Hepatocyte (in vitro differentiated cells): Measurements from ENCODE around the gene KIF9. TPM values are rescaled to one million over a fixed set of nuclear protein-coding genes. Genes with fewer than 3 reads are reported as not detected.

Source experiments
- DNase-seq: peaks from one replicate; pipeline ENCODE4 v3.0.0-alpha.2; 2016; ENCODE audit warnings: low spot score
- H2AFZ ChIP-seq: fragments of 200-600 bp; sonication (generic); 2 replicates; pipeline ENCODE4 v1.6.0; 2016; ENCODE audit warnings: antibody characterized with exemption, mild to moderate bottlenecking
- H3K27ac ChIP-seq: fragments of 200-600 bp; sonication (generic); 2 replicates; pipeline ENCODE4 v1.5.1; 2016; ENCODE audit warnings: mild to moderate bottlenecking
- H3K27me3 ChIP-seq: fragments of 200-600 bp; sonication (generic); 2 replicates; pipeline ENCODE4 v1.6.1; 2016
- H3K36me3 ChIP-seq: fragments of 200-600 bp; sonication (generic); replicated peaks from 2 replicates; pipeline ENCODE4 v1.5.1; 2016; ENCODE audit warnings: low read depth; ENCODE audit not compliant: insufficient read depth
- H3K4me1 ChIP-seq: fragments of 200-600 bp; sonication (generic); 2 replicates; pipeline ENCODE4 v1.5.1; 2016; ENCODE audit warnings: mild to moderate bottlenecking, moderate library complexity; ENCODE audit not compliant: insufficient read depth
- H3K4me2 ChIP-seq: fragments of 200-600 bp; sonication (generic); 2 replicates; pipeline ENCODE4 v1.6.0; 2016
- H3K4me3 ChIP-seq: fragments of 200-600 bp; sonication (generic); 2 replicates; pipeline ENCODE4 v1.5.1; 2016; ENCODE audit warnings: mild to moderate bottlenecking
- H3K79me2 ChIP-seq: fragments of 200-600 bp; sonication (generic); 2 replicates; pipeline ENCODE4 v1.6.0; 2017; ENCODE audit warnings: mild to moderate bottlenecking
- H3K9me2 ChIP-seq: fragments of 200-600 bp; sonication (generic); replicated peaks from 2 replicates; pipeline ENCODE4 v1.6.0; 2017; ENCODE audit warnings: mild to moderate bottlenecking; ENCODE audit not compliant: insufficient read depth
- H3K9me3 ChIP-seq: fragments of 200-600 bp; sonication (generic); 2 replicates; pipeline ENCODE4 v1.5.1; 2016; ENCODE audit warnings: low read depth, mild to moderate bottlenecking
- H4K20me1 ChIP-seq: fragments of 200-600 bp; sonication (generic); 2 replicates; pipeline ENCODE4 v1.6.0; 2016; ENCODE audit warnings: mild to moderate bottlenecking; ENCODE audit not compliant: insufficient read depth, poor library complexity, severe bottlenecking
- EZH2 ChIP-seq: fragments of 200-600 bp; sonication (generic); IDR thresholded peaks from 2 replicates; pipeline ENCODE4 v1.6.1; 2016; ENCODE audit warnings: antibody characterized with exemption, mild to moderate bottlenecking, borderline replicate concordance
- EZH2phosphoT487 ChIP-seq: fragments of 200-600 bp; sonication (generic); IDR thresholded peaks from one replicate; pipeline ENCODE4 v1.6.1; 2018; ENCODE audit warnings: antibody characterized with exemption, mild to moderate bottlenecking, low read depth, moderate library complexity; ENCODE audit not compliant: unreplicated experiment, severe bottlenecking
- WGBS: methylation state at CpG from one replicate; pipeline ENCODE4 v1.1.6; 2016; ENCODE audit warnings: low lambda C conversion rate; ENCODE audit errors: missing lambda C conversion rate; 5-methylcytosine and 5-hydroxymethylcytosine counted together
- polyA plus RNA-seq: library from polyadenylated mRNA; unstranded; fragments of >200 nt; fragmentation: Nextera tagmentation; extraction: Ambion mirVana; gene quantifications from 2 replicates; pipeline ENCODE4 v1.2.1, GENCODE V29; 2016
- total RNA-seq: library from RNA; depleted of rRNA; stranded (reverse); fragments of >200 nt; gene quantifications from 2 replicates; pipeline ENCODE4 v1.2.3, GENCODE V29; 2014
- TF ChIP-seq, protein P1 (sequence below): fragments of 200-600 bp; sonication (generic); IDR thresholded peaks from 2 replicates; pipeline ENCODE4 v1.5.1; 2016; ENCODE audit warnings: antibody characterized with exemption, mild to moderate bottlenecking; ENCODE audit not compliant: poor library complexity

Gene KIF9
- total and polyA plus RNA-seq, 2 experiments from 2014 or later = 4.2 to 5.3 TPM

DNA sequence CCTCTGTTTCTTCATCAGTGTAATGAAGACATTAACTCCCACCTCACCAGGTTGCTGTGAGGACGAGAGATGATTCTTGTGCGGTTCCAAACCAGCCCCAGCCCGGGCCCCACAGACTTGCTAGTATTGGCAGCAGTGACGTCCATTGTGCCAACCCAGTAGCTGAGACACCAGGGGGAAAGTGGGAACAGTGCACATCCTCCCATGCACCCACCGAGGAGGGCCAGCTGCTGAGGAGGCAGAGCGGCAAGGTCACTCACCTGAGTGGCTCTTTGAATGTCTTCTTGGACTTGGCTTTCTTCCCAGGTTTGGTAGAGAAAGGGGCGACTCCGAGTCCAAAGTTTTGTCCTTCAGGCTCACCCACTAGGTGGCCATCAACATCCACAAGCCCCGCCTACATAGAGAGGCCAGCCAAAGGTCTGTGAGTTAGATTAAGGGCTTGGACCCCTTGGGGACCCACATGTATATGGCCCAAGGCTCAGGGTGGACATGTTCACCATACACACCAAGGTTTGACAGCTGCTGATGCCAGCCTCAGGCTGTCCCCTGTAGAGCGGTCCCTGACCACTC, 38.0 kb downstream of the KIF9 start:
- Histone ChIP-seq H4K20me1 (no peaks in the 10 kb centered on the region), H3K79me2 (no peaks in the 10 kb centered on the region), H3K36me3 (no peaks in the 10 kb centered on the region), H2AFZ (no peak overlapping the region), H3K27ac (no peak overlapping the region), H3K27me3 (no peaks in the 10 kb centered on the region), H3K9me3 (no peaks in the 10 kb centered on the region), H3K9me2 (no peaks in the 10 kb centered on the region), H3K4me1 (no peaks in the 10 kb centered on the region), H3K4me2 (no peak overlapping the region), H3K4me3 (no peak overlapping the region)
- no peak for DNase-seq
- TF ChIP-seq EZH2phosphoT487 = no peak
- TF ChIP-seq, protein P1, sequence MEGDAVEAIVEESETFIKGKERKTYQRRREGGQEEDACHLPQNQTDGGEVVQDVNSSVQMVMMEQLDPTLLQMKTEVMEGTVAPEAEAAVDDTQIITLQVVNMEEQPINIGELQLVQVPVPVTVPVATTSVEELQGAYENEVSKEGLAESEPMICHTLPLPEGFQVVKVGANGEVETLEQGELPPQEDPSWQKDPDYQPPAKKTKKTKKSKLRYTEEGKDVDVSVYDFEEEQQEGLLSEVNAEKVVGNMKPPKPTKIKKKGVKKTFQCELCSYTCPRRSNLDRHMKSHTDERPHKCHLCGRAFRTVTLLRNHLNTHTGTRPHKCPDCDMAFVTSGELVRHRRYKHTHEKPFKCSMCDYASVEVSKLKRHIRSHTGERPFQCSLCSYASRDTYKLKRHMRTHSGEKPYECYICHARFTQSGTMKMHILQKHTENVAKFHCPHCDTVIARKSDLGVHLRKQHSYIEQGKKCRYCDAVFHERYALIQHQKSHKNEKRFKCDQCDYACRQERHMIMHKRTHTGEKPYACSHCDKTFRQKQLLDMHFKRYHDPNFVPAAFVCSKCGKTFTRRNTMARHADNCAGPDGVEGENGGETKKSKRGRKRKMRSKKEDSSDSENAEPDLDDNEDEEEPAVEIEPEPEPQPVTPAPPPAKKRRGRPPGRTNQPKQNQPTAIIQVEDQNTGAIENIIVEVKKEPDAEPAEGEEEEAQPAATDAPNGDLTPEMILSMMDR = no peak
- TF ChIP-seq EZH2 = no peak
- 92% methylated on average over 10 of the region's 10 CpGs for WGBS

DNA sequence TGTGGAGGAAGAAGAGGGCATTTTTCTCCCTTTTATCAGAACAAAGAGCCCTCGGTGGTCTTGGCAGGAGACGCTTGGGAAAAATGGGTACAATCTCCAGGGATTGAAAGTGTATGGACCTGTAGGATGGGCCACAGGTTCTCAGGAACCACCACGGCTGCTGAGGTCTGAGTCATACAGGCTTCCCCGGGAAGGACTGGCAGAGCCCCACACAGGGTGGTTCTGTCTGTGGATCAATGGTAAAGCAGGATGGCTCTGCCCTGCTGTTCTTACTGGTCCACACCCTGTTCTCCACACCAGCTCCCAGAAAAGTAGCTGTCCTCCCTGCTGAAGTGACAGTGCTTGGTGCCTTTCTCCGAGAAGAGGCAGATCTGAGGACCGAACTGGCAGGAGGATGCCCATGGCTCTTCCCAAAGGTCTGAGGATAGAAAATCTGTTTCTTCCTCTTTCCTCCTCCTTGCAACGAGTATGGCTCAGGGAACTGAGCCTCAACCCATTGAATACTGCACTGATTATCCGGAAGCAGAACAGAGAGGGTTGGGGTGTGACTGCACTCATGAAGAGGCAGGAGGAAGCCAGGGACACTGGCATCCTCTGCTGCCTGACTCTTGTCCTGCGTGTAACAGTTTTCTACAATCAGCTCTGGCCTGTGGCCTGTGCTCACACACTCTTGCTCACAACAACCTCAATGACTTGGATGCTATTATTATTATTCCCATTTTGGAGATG, 39.0 kb downstream of the KIF9 start:
- Histone ChIP-seq H2AFZ (no peak overlapping the region), H3K79me2 (no peaks in the 10 kb centered on the region), H4K20me1 (no peaks in the 10 kb centered on the region), H3K9me2 (no peaks in the 10 kb centered on the region), H3K4me3 (no peak overlapping the region), H3K4me2 (no peak overlapping the region), H3K36me3 (no peaks in the 10 kb centered on the region), H3K27me3 (no peaks in the 10 kb centered on the region), H3K27ac (no peak overlapping the region), H3K4me1 (no peaks in the 10 kb centered on the region), H3K9me3 (no peaks in the 10 kb centered on the region)
- TF ChIP-seq EZH2 (no peak), EZH2phosphoT487 (no peak)
- TF ChIP-seq, protein P1 = no peak
- DNase-seq = no peak
- WGBS = 87% methylated on average over 9 of the region's 9 CpGs

DNA sequence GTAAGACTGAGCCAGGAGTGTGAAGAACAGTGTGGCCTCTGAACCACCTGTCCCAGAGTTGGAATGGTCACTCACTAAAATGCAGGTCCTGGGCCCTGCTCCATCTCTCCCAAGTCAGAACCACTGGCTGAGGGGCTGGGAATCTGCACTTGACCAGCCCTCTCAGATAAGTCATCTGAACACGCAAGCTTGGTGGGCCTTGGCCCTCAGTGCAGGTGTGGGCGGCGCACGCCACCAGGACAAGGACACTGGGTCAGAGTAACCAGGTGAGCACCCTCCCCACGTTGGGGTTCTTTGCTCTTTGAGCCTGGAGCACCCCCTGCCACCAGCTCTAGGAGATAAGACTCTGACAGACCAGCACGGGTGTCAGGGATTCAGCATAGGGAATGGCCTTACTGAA, 42.7 kb downstream of the KIF9 start:
- no peak for DNase-seq
- Histone ChIP-seq H3K4me3 (no peak overlapping the region), H4K20me1 (no peaks in the 10 kb centered on the region), H2AFZ (no peak overlapping the region), H3K4me2 (no peak overlapping the region), H3K9me3 (no peaks in the 10 kb centered on the region), H3K27ac (no peak overlapping the region), H3K9me2 (no peaks in the 10 kb centered on the region), H3K4me1 (peaks cover 4% of the 10 kb centered on the region), H3K79me2 (no peaks in the 10 kb centered on the region), H3K27me3 (no peaks in the 10 kb centered on the region), H3K36me3 (no peaks in the 10 kb centered on the region)
- TF ChIP-seq EZH2phosphoT487 (no peak), EZH2 (no peak)
- TF ChIP-seq, protein P1 = no peak
- 89% methylated on average over 6 of the region's 6 CpGs for WGBS
